ENCODE data around the gene CEP95.
"Not testable (repeated sequence)": the region's sequence is repeated elsewhere in the genome, so short reads cannot be mapped to it uniquely, and the experiment has no call there.

CEP95 gene

GRCh38 chr17:64506576-64507412, at the start of gene CEP95:
Gene CEP95 (plus strand): TSS chr17:64506977. CDS start chr17:64507098, 121 bp downstream.
- DNase-seq (ENCODE audit: low read depth), result peak; percentile 97
- peak within 1 kb of the TSS; percentile 99 for H3K4me3 ChIP-seq (ENCODE audit: low read depth, low read length)
- TF ChIP-seq MYC (IDR thresholded peaks at IDR 0.05; ENCODE audit: low read depth, low read length) (peak; percentile 80; the same call in 1 of the 2 replicates), MAX (IDR thresholded peaks at IDR 0.05; ENCODE audit: low read depth, low read length) (peak; percentile 90), POLR2A (IDR thresholded peaks at IDR 0.05; ENCODE audit: extremely low read depth, insufficient read length) (peak; percentile 54), CTCF (IDR thresholded peaks at IDR 0.05; ENCODE audit: low read depth, low read length) (no peak)

DNA sequence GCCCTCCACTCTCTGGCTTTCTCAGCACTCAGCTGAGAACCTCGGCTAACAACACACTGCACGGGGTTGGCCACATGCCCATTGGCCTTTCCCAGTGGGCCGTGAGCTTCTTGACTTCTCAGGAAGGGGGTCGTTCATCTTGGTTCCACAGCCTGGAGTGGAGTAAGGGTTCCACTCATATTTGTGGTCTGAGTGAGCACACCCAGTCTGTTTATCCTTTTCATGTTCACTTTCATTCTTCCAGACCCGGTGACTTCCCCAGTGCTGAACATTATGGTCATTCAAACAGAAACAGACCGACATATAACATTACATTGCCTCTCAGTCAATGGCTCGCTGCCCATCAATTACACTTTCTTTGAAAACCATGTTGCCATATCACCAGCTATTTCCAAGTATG, 49.6 kb upstream of the CEP95 start:
- DNase-seq (ENCODE audit: low read depth), result no peak
- no peak for TF ChIP-seq MYC (IDR thresholded peaks at IDR 0.05; ENCODE audit: low read depth, low read length)
- TF ChIP-seq POLR2A (IDR thresholded peaks at IDR 0.05; ENCODE audit: extremely low read depth, insufficient read length), result no peak
- no peak for TF ChIP-seq MAX (IDR thresholded peaks at IDR 0.05; ENCODE audit: low read depth, low read length)
- no peak for TF ChIP-seq CTCF (IDR thresholded peaks at IDR 0.05; ENCODE audit: low read depth, low read length)
- H3K4me3 ChIP-seq (ENCODE audit: low read depth, low read length), result no peak overlapping the region

DNA sequence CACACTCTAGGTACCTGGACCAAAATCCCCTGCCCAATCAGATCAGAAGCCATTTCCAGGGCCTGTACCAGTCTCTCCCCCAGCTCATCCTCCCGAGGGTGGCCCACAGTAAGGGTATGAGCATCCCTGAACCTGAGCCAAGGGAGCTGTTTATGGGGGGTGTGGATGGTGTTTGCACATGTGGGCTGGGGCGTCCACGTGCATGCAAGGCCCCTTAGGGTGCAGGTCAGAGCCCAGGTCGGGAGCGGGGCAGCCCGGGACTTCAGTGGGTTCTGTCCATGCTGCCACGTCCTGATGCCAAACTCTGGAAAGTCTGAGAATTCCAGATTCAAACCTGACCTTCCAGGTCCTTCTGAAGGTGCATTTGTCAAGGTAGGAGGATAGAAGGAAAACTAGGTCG, 48.0 kb upstream of the CEP95 start:
- H3K4me3 ChIP-seq (ENCODE audit: low read depth, low read length), result no peak overlapping the region
- DNase-seq (ENCODE audit: low read depth), result no peak
- no peak for TF ChIP-seq MYC (IDR thresholded peaks at IDR 0.05; ENCODE audit: low read depth, low read length)
- TF ChIP-seq POLR2A (IDR thresholded peaks at IDR 0.05; ENCODE audit: extremely low read depth, insufficient read length), result no peak
- no peak for TF ChIP-seq CTCF (IDR thresholded peaks at IDR 0.05; ENCODE audit: low read depth, low read length)
- no peak for TF ChIP-seq MAX (IDR thresholded peaks at IDR 0.05; ENCODE audit: low read depth, low read length)

GRCh38 chr17:64459284-64459747, 47.5 kb upstream of the CEP95 start:
- TF ChIP-seq CTCF (IDR thresholded peaks at IDR 0.05; ENCODE audit: low read depth, low read length), result no peak
- TF ChIP-seq MAX (IDR thresholded peaks at IDR 0.05; ENCODE audit: low read depth, low read length), result no peak
- TF ChIP-seq POLR2A (IDR thresholded peaks at IDR 0.05; ENCODE audit: extremely low read depth, insufficient read length), result no peak
- TF ChIP-seq MYC (IDR thresholded peaks at IDR 0.05; ENCODE audit: low read depth, low read length), result no peak
- no peak overlapping the region for H3K4me3 ChIP-seq (ENCODE audit: low read depth, low read length)
- DNase-seq (ENCODE audit: low read depth), result no peak

- not testable (repeated sequence) for DNase-seq (ENCODE audit: low read depth); H3K4me3 ChIP-seq (ENCODE audit: low read depth, low read length)
Observed at GRCh38 chr17:64459818-64460217, 47.0 kb upstream of the CEP95 start.

DNA sequence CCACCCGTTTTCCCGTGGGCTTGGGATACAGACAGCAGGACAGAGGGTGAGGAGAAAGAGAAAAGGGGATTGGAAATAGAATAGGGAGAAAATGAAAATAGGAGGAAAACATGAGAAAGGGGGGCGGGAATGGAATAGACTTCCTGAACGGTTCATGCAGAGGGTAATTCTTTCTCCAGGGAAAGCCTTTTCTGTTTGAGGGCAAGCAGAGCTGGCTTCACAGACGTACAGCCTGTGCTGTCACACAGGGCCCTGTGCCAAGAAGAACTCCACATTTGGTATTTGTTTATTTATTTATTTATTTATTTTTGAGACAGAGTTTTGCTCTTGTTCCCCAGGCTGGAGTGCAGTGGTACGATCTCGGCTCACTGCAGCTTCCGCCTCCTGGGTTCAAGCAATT, 45.8 kb upstream of the CEP95 start:
- DNase-seq (ENCODE audit: low read depth), result no peak
- no peak overlapping the region for H3K4me3 ChIP-seq (ENCODE audit: low read depth, low read length)
- TF ChIP-seq POLR2A (IDR thresholded peaks at IDR 0.05; ENCODE audit: extremely low read depth, insufficient read length) (no peak), MYC (IDR thresholded peaks at IDR 0.05; ENCODE audit: low read depth, low read length) (no peak), CTCF (IDR thresholded peaks at IDR 0.05; ENCODE audit: low read depth, low read length) (no peak), MAX (IDR thresholded peaks at IDR 0.05; ENCODE audit: low read depth, low read length) (no peak)

Data from NB4 (cell line).